Prostate gland (tissue), 2 donors: ENCODE measurements around the gene RNF126.

Source experiments
- CTCF ChIP-seq, 4 experiments: fragments of 200-600 bp in 2 of 4; fragments of 450-650 bp in 2 of 4; sonication (generic) in 2 of 4; IDR thresholded peaks; 1 replicate in 3 of 4; 2 replicates in 1 of 4; pipeline ENCODE4 v1.5.1; 2016 to 2019; ENCODE audit warnings: antibody characterized with exemption in 4 of 4, mild to moderate bottlenecking in 2 of 4, moderate library complexity in 2 of 4
- POLR2A ChIP-seq: fragments of 450-650 bp; IDR thresholded peaks from one replicate; pipeline ENCODE4 v1.6.1; 2016; ENCODE audit warnings: antibody characterized with exemption, mild to moderate bottlenecking
- POLR2AphosphoS5 ChIP-seq: sonication (generic); formaldehyde crosslinking; IDR thresholded peaks from one replicate; pipeline ENCODE4 v1.6.1; 2017; ENCODE audit warnings: antibody characterized with exemption

DNA sequence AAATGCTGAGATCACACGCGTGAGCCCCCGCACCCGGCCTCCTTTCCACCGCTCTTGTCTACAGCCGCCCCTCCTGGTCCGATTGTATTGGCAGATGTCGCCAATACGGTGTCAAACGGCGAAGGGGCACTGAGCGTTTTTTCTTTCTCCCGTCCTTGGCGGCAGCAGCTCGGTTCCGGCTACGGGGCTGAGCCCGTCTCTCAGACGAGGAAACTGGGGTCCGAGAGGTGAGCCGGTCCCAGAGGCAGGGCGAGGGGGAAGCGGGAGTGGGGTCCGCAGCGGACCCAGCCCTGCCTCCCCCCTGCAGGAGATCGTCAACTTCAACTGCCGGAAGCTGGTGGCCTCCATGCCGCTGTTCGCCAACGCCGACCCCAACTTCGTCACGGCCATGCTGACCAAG lies 50.1 kb downstream of the RNF126 start:
- TF ChIP-seq POLR2A (no peak), CTCF (IDR thresholded peaks at IDR 0.05) (no peak), POLR2AphosphoS5 (no peak)
